HG02610 (cell line): ENCODE measurements around the gene NPAS2.

Experiments
- ATAC-seq: cut with Tn5 transposase; IDR thresholded peaks from one replicate; pipeline ENCODE4 v1.9.1; 2021; ENCODE audit warnings: mild to moderate bottlenecking, moderate library complexity; ENCODE audit not compliant: unreplicated experiment

NPAS2 gene

DNA sequence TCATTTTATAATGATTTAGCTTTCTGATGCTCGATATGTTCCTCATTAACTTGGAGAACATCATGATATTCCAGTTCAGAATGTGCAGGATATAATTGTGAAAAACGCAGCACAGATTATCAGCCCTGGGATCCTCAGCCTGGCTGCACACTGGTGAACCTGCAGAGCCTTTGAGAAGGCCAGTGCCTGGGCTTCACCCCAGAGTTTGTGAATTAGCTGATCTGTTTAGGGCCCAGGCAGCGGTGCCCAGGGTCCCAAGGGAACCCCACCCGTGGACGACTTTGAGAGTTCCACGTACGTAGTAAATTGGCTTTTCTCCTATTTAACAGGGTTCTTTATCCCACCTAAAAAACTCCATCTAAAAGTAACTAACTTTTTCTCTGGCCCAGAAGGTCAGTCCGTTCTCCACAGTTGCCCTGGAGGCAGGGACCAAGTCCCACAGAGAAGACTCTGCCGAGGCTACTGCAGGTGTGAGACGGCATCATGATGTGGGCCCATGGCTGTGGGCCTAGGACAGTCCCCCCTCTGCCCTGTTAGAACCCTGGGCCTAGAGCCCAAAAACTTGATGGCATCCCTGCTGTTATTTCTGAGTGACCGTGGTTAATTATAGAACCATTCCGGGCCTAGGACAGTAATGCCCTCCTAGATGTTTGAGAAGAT, 142.6 kb downstream of the NPAS2 start:
- ATAC-seq = no peak

DNA sequence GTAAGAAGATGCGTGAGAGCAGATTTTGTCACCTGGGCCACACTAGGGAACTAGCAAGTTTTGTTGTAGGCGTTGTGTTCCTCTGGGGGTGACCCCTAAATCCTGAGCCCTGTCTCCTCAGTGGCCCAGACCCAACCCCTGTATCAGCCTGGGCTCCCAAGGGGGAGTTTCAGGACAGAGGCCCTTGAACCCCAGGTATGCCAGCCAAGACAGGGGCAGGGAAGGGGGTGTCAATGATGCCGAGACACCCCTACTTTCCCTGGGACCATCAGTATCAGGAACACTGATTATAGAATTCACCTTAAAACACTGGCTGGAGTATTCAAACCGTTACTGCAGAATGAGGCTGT, 143.1 kb downstream of the NPAS2 start:
- no peak for ATAC-seq

DNA sequence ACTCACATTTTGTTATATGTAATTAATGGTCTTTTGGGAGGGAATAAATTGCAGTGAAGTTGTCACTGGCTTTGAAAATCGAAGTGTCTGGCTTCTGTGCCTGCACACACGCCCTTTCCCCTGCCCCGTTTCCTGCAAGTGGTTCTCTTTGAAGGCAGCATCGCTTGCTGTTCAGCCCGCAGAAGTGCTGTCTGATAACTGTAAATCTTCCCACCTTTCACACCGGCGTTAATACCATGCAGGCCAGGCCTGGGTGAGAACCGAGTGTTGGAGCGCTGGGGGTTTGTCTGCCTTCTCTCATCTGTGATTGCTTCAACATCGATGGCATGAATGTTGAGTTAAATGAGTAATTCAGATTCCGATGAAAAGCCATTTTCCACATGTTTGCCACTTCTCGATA, 144.3 kb downstream of the NPAS2 start:
- ATAC-seq = no peak

DNA sequence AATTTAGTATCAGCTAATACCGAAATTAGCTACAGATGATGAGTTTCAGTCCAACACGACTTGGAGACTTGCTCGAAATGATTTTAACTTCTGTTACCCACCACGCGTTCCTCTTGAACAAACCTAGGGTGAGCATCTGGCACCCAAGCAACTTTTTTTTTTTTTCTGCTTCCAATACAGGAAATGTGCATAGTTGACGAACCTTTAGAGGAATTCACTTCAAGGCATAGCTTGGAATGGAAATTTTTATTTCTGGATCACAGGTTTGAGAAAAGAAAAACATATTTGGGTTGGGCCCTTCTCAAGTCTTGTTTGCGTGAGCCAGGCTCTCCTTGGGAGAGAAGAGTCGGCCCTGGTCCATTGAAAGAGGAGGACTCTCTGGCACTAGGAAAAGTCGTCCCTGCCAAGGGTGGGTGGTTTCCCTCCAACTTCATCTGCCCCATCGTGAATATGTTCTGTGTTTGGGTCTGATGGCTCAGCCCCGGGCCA, 144.8 kb downstream of the NPAS2 start:
- ATAC-seq = no peak

DNA sequence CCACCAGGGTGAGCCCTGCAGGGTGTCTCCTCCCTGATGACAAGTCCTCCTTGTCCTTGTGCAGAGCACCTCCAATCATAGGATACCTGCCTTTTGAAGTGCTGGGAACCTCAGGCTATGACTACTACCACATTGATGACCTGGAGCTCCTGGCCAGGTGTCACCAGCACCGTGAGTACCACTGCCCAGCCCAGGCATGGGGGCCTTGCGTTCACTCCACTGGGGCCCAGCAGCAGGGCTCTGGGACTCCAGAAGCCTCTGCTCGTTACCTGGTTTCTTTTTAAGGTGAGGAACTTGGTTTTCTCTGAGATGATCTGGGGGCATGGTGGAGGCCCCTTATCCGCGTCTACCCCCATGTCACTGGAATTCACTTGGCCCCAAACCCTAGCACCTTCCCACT, 145.7 kb downstream of the NPAS2 start:
- ATAC-seq = no peak

DNA sequence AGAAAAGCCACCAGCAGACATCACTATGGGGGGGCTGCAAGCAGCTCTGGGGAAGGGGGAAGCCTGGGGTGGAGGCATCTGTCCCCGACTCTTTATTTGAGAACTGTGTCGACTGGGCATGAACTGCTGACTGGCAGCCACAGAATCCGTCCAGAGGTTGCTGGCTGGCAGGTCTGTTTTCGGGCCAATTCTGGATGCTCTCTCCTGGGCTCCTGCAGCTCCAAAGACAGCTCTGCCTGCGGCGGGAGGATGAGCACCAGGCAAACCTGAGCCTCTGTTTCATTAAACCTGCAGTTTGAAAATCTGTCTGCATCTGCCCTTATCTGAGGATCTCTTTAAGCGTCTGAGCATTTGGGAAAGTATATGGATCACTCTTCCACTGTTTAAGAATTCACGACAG, 147.8 kb downstream of the NPAS2 start:
- ATAC-seq = no peak

DNA sequence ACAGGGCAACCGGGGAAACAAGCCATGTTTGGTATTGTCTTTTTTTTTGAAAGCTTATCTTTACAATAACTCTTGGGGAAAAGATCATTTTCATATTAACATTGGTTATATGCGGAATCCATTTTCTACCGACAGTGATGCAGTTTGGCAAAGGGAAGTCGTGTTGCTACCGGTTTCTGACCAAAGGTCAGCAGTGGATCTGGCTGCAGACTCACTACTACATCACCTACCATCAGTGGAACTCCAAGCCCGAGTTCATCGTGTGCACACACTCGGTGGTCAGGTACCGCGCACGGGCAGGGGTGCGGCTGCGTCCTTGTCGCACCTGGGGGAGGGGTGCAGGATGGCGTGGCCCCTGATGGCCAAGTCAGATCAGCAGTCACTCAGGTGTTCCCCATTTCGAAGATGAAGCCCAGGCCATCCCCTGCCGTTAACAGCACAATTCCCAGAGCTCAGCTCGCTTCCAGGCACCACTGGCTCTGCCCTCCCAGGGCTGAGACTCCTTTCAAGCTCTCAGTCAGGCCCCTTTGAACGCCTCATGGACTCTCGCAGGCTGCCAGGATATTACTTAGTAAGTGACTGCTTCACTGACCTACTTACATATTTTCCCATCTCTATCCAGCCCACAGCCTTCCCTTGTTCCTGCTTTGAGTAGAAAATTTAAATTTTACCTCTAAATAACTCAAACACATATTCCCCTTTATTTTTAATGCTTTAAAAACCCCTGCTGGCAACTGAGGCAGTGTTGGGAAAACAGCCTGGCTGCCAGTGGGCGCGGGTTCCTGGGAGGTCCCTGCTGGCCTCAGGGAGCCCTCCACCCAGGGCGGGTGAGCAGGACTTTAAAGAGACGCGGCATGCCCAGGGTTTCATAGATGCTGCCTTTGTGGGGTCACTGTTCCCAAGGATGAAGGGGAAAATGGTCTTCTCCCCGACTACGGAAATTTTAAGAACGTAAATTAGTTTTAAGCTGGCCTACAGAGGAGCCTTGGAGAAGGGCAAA, 148.5 kb downstream of the NPAS2 start:
- ATAC-seq = no peak

DNA sequence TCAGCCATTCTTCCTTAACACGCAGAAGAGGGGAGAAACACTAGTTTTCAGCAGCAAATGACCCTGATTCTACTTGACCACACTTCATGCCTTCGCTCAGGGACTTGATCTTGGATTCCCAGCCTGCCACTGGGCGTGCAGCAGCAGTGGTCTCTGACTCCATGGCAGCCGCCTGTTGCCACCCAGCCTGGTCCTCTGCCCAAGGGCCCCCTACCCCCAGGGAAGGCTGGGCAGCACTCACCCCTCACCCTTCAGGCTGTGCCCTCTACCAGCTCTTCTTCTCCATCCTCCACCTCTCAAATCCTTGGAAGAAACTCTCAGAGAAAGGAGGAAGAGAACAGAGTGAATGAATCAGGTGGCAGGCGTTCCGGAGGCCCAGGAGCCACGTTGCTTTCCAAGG, 150.1 kb downstream of the NPAS2 start:
- ATAC-seq = no peak

DNA sequence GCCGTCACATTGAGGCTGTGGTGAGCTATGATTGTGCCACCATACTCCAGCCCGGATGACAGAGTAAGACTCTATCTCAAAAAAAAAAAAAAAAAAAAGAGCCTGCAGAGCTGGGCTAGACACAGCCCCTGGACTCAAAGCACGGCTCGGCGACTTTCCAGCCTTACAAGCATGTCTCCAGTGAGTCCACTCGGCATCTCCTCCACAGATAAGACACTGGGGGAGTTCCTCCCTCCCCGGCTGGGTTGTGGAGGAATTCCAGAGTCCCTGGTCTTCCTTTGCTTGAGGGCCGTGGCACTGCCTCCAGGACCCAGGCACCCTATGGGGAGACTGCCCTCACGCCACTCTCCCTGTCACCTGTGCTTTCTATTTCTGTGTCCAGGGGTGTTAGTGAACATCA, 151.3 kb downstream of the NPAS2 start:
- no peak for ATAC-seq

DNA sequence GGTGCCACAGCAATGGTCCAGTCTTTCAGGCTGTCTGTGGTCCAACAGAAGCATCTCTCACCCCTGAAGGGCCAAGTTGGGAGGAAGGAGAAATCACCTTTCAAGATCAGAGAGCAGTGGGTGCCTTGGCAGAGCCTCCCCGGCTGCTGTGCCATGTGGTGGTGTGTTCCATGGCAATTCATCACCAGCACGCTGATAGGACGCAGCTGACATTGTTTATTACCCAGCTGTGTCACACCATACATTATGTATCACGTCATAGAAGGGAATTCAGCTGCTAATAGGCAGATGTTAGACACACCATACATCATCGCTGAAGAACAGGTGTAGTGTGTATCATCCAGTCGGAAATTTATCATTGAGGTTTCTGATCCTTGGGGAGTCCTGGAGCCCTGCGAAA, 152.5 kb downstream of the NPAS2 start:
- ATAC-seq = no peak

DNA sequence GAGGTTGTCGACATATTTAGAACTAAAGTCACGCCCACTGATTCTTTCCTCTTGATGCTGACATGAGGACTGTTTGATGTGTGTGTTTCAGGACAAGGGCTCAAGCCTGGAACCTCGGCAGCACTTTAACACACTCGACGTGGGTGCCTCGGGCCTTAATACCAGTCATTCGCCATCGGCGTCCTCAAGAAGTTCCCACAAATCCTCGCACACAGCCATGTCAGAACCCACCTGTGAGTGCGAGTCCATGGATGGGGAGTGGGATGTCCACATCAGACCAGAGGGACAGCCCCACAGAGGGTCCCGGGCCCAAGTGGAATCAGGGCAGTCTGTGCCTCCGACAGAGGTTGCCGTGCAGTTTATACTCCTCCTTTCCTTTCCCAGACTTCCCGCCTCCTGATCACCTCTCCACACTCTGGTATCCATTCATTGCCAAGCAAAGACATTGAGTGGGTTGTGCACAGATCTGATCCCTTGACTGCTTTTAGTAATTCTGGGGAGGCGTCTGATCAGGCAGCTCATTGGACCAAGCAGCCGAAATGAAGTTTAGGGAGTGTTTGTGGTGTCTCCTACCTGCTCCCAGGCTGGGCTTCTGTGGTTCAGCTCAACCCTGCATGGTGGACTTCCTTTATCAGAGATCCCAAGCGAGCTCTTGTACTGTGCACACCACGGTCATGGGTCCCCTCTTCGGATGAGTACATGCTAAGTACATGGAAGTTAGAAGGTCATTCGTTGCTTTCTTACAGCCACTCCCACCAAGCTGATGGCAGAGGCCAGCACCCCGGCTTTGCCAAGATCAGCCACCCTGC, 155.0 kb downstream of the NPAS2 start:
- ATAC-seq = no peak

DNA sequence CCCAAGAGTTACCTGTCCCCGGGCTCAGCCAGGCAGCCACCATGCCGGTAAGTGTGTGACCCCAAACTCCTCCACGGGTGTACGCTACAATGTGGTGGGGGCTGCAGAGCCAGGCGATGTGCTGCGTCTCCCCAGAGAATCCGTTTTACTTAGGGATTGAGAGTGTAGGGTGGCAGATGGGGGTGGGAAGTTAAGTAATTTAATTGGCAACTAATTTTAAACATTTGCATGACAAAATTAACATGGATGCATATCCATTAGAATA, 155.5 kb downstream of the NPAS2 start:
- no peak for ATAC-seq

DNA sequence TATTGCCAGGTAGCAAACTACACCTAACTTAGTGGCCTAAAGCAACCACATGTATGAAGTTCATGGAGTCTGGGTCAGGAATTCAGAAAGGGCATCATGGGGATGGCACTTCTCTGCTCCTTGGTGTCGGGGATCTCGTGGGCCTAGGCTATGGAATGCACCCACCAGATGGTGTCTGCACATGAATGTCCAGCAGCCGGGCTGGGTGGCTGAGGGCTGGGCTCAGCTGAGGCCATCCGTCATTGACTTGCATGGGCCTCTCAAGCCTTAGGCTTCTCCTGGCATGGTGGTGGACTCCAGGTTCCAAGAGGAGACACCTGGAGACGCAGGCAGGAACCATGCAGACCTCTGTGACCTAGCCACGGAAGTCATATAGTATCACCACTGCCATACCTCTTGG, 156.1 kb downstream of the NPAS2 start:
- ATAC-seq = no peak

DNA sequence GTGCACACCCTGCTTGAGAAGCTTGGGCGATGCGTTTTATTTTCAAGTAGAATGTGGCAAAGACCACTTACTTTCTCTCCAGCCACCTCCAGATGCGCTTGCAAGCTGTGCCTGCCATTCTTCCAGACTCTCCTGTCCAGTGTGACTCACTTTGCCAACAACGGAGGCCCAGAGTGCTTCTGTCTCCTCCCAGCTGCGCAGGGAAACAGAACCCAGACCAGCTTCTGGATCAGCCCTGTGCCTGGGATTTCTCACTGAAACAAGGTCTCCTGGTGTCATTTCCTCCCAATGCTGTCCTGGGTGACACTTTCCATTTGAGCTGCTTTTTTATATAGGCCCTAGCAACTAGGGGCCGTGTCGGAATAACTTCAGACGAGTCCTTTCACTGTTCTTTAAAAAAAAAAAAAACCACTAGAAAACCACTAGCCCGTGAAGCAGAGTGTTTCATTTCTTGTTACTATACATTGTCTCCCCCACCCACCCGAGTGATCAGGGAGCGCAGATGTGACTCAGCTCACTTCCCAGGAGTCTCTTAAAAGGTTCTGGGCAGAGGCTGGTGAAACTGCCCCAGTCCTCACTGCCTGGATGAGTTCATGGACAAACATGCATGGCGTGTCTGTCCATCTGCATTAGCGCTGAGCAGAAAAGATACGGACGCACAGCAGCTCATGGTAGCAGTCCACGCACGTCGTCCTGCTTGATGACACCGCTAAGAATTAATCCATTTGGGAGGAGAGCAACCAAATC, 156.9 kb downstream of the NPAS2 start:
- peak; percentile 68 for ATAC-seq

DNA sequence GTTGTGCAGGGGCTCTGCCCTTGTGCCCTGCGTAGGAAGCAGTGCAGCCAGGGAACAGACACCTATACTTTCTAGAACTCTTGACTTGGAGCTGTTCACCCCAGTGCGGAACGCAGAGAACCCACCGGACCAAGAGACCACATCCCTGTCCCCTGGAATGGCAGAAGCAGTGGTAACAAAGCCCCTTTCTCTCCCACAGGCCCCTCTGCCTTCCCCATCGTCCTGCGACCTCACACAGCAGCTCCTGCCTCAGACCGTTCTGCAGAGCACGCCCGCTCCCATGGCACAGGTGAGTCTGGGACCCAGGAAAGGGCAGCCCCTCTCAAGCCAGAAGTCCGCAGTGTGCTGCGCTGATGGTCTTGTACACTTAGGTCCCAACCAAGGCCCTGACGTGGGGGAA, 157.6 kb downstream of the NPAS2 start:
- ATAC-seq = no peak

DNA sequence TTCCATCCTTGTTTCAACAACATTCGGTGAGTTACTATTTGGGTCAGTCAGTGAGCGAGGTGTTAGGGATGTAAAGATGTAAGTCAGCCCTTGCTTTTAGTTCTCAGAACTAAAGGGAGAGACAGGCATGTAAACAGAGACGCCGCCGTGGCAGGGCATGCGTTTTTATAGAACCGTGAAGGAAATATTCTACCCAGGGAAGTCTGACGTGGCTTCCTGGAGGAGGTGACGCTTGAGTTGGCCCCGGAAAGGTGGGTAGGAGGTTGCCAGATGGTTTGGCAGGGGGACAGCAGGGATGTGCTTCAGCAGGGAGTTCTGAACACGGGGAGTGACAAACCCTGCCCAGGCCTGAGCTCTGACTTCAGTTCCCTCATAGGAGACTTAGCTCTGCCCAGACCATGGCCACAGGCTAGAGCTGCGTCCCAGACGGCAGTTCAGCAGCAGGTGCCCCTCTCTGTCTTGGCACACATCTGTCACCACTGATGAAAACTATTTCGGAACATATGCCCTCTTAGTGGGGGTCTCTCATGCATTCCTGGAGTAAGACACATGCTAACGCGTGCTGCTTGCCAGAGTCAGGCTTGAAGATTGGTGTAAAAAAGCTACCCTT, 158.7 kb downstream of the NPAS2 start:
- no peak for ATAC-seq

DNA sequence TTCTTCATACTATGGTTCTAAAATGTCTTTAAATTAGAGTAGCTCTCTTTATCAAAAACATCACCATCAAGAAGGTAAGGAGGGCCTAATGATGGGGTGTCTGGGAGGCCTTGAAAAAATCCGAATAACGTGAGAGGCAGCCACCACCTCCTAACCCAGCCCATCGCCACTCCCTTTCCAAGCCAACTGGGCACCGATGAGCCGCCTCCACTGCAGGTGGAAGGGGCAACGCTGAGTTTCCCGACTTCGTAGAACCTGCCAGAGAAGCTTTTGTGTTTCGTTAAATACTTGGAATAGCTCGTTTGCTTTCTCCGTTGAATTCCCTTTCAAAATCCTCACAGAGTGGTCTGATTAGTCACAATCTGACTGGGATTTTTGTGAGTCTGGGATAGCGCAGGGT, 160.1 kb downstream of the NPAS2 start:
- no peak for ATAC-seq

DNA sequence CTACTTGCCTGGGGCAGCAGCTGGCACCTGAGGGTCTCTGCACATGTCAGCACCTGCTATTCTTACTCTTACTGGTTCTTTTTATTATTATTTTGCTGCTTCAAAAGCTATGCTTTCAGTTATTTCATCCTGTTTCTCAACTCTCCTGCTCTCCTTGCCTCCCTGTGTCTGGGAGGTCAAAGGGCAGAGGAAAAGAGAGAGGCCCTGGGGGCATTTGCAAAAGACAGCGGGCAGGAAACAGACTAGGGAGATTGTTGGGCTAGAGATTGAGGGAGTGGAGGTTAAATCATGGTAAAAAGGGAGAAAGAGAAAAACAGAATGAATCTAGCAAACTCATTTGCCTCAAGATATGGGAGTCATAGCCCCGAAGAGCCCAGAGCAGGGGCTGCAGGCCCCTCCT, 161.1 kb downstream of the NPAS2 start:
- ATAC-seq = no peak

DNA sequence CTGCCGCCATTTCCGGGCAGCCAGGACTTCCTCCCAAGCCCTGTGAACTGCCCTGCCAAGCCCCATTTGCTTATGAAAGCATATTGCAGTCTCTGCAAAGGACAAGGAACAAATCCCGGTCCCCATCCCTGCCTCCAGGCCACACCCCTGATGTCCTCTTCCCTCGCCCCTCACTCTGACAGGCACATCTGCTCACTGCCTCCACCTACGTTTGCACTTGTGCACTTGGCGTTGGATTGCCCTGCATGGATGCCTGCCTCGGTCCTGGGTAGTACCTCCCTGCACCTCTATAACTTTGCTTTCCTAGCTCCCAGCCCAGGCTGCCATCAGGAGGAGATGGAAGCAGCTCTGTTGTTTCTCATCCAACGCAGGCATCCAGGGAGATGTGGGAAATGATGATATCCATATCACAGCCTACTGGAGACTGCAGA, 162.5 kb downstream of the NPAS2 start:
- no peak for ATAC-seq

DNA sequence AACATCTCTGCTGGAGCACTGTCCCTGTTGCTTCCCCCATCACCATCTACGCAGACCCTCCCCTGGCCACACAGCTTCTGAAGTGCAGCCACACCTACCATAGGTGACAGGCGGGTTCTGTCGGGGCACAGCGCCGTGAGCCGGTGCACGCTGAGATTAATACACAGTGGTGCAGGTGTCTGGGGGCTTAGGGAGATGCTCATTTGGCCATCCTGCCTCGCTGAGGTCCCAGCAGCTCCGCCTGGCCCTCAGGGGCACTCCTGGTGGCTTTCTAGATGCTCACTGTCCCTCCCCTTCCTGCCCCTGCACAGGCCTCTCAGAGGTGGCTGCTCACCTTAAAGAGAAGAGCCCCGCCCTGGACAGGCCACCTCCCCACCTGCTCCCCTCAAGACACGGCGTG, 163.3 kb downstream of the NPAS2 start:
- ATAC-seq = no peak
